ENCODE measurements around the gene PCSK2. TPM values are rescaled to one million over a fixed set of nuclear protein-coding genes. Genes with fewer than 3 reads are reported as not detected.

PCSK2 gene
- total RNA-seq, 1 donor from 2014 or later, result 28.7 TPM

DNA sequence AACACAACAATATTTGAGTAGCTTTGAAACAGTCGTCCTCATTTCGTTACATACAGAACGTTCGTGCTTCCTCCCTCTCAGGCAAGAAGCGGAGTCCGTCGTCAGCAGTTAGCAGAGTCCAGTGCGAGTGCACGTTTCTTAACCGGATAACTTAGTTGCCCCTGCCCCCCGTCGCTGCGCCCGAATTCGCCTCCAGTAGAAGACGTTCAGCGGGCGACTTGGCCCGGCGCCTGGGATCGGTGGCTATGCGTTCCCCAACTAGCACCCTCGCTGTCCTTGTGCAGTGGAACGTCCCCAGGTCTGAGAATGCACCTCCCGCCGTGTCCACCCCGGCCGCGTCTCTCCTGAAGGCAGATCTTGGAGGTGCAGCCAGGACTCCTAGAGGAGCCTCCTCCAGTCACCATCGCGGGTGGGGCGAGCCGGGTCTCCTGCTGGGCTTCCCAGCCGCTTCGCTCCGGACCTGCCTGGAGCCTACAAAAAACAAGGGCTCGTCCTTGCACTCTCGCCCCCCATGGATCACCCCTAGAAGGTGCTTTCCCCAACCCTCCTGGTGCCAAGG lies 910 bp upstream of the PCSK2 start:
- peak overlapping the region; percentile 92 for H3K27ac Mint-ChIP-seq (ENCODE audit: unreplicated experiment)
- no peaks in the 10 kb centered on the region for H3K36me3 Mint-ChIP-seq (ENCODE audit: unreplicated experiment)
- peaks cover 22% of the 10 kb centered on the region for H3K27me3 Mint-ChIP-seq (ENCODE audit: unreplicated experiment)
- H3K4me3 Mint-ChIP-seq (ENCODE audit: unreplicated experiment), result peak overlapping the region; percentile 95
- TF ChIP-seq, protein P1, sequence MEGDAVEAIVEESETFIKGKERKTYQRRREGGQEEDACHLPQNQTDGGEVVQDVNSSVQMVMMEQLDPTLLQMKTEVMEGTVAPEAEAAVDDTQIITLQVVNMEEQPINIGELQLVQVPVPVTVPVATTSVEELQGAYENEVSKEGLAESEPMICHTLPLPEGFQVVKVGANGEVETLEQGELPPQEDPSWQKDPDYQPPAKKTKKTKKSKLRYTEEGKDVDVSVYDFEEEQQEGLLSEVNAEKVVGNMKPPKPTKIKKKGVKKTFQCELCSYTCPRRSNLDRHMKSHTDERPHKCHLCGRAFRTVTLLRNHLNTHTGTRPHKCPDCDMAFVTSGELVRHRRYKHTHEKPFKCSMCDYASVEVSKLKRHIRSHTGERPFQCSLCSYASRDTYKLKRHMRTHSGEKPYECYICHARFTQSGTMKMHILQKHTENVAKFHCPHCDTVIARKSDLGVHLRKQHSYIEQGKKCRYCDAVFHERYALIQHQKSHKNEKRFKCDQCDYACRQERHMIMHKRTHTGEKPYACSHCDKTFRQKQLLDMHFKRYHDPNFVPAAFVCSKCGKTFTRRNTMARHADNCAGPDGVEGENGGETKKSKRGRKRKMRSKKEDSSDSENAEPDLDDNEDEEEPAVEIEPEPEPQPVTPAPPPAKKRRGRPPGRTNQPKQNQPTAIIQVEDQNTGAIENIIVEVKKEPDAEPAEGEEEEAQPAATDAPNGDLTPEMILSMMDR (IDR thresholded peaks at IDR 0.05; ENCODE audit: partially characterized antibody, unreplicated experiment), result no peak
- H3K9me3 Mint-ChIP-seq (ENCODE audit: unreplicated experiment), result peaks cover 8% of the 10 kb centered on the region
- peaks cover 10% of the 10 kb centered on the region for H3K4me1 Mint-ChIP-seq (ENCODE audit: low read depth, unreplicated experiment)
- peak; percentile 52 for DNase-seq

DNA sequence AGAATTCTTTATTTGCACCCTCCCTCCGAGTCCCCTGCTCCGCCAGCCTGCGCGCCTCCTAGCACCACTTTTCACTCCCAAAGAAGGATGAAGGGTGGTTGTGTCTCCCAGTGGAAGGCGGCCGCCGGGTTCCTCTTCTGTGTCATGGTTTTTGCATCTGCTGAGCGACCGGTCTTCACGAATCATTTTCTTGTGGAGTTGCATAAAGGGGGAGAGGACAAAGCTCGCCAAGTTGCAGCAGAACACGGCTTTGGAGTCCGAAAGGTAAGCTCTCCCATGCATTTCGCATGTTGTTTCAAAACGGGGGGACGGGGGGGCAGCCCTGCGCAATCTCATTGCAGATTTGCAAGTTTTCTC lies 357 bp downstream of the PCSK2 start:
- peaks cover 10% of the 10 kb centered on the region for H3K4me1 Mint-ChIP-seq (ENCODE audit: low read depth, unreplicated experiment)
- no peak for DNase-seq
- peak overlapping the region; percentile 56 for H3K27ac Mint-ChIP-seq (ENCODE audit: unreplicated experiment)
- H3K4me3 Mint-ChIP-seq (ENCODE audit: unreplicated experiment), result peak overlapping the region; percentile 94
- TF ChIP-seq, protein P1 (IDR thresholded peaks at IDR 0.05; ENCODE audit: partially characterized antibody, unreplicated experiment), result no peak
- peaks cover 8% of the 10 kb centered on the region for H3K9me3 Mint-ChIP-seq (ENCODE audit: unreplicated experiment)
- peaks cover 22% of the 10 kb centered on the region for H3K27me3 Mint-ChIP-seq (ENCODE audit: unreplicated experiment)
- no peaks in the 10 kb centered on the region for H3K36me3 Mint-ChIP-seq (ENCODE audit: unreplicated experiment)

DNA sequence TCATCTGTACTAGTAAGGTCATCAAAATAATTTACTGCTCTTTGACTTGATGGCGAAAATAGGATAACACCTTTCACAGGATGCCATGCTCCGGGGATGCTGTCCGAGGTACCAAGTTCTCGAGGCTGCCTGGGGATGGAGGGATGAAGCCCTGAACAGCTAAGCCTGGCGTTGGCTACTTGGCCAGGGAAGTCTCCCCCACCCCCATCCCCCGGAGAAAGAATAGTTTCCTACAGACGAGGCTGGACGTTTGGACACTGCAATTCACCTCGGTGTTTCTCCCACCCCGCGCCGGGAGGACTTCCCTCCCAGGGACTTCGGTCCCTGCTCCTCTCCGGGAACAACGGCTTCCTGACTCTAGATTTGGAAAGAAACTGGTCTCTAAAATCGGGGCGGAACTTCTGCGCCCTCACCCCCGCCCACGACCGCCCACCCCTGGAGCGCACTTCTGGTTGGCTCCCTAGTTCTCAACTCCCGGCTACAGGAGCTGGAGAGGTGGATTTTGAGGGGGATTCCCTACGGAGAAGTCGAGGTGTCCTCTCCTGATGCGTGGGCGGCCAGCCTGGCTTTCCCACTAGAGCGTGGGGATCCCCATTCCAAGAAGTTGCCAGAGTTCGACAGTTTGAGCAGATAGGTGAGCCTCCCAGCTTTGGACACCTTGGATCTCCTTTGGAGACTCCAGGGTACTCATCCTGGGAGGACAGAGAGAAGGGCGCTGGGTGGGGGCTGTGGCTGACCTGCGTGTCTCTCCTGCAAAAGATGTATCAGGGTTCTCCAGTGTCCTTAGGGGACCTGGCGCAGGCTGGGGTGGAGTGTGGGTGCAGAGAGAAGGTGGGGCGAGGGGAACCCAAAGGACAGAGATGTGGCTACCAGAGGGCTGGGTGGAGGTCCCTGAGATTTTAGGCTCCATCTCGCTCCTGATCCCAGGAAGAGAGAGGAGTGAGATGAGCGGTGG lies 1.1 kb downstream of the PCSK2 start:
- H3K4me1 Mint-ChIP-seq (ENCODE audit: low read depth, unreplicated experiment), result peaks cover 10% of the 10 kb centered on the region
- TF ChIP-seq, protein P1 (IDR thresholded peaks at IDR 0.05; ENCODE audit: partially characterized antibody, unreplicated experiment), result no peak
- peaks cover 8% of the 10 kb centered on the region for H3K9me3 Mint-ChIP-seq (ENCODE audit: unreplicated experiment)
- peak overlapping the region; percentile 56 for H3K27ac Mint-ChIP-seq (ENCODE audit: unreplicated experiment)
- H3K4me3 Mint-ChIP-seq (ENCODE audit: unreplicated experiment), result peak overlapping the region; percentile 94
- H3K27me3 Mint-ChIP-seq (ENCODE audit: unreplicated experiment), result peaks cover 21% of the 10 kb centered on the region
- DNase-seq, result peak; percentile 26
- no peaks in the 10 kb centered on the region for H3K36me3 Mint-ChIP-seq (ENCODE audit: unreplicated experiment)

- Mint-ChIP-seq H3K4me3 (ENCODE audit: unreplicated experiment) (peak overlapping the region; percentile 94), H3K36me3 (ENCODE audit: unreplicated experiment) (no peaks in the 10 kb centered on the region), H3K27me3 (ENCODE audit: unreplicated experiment) (peaks cover 20% of the 10 kb centered on the region), H3K27ac (ENCODE audit: unreplicated experiment) (no peak overlapping the region), H3K4me1 (ENCODE audit: low read depth, unreplicated experiment) (peaks cover 10% of the 10 kb centered on the region), H3K9me3 (ENCODE audit: unreplicated experiment) (peaks cover 8% of the 10 kb centered on the region)
- DNase-seq, result peak; percentile 56
- TF ChIP-seq, protein P1 (IDR thresholded peaks at IDR 0.05; ENCODE audit: partially characterized antibody, unreplicated experiment), result no peak
Measured at GRCh38 chr20:17228624-17229061, 1.8 kb downstream of the PCSK2 start.

DNA sequence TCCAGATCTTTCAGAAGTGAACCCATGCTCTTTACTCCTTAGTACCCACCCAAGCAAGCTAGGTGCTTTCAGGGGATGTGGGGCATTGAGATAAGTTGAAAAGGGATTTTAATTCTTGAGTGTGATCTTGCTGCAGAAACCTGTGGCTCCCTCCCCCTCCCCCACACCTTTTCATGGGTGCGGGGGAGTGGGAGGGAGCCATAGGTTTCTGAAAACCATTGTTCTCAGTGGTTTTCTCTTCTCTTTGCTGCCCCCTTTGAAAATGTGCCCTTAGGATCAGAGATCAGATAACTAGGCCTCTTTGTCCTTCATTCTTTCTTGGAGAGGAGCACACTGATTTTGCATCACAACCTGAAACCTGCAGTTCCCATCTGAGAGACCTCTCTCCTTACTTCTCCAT lies 2.4 kb downstream of the PCSK2 start:
- peak overlapping the region; percentile 94 for H3K4me3 Mint-ChIP-seq (ENCODE audit: unreplicated experiment)
- H3K4me1 Mint-ChIP-seq (ENCODE audit: low read depth, unreplicated experiment), result peaks cover 10% of the 10 kb centered on the region
- TF ChIP-seq, protein P1 (IDR thresholded peaks at IDR 0.05; ENCODE audit: partially characterized antibody, unreplicated experiment), result no peak
- no peaks in the 10 kb centered on the region for H3K36me3 Mint-ChIP-seq (ENCODE audit: unreplicated experiment)
- no peak for DNase-seq
- no peak overlapping the region for H3K27ac Mint-ChIP-seq (ENCODE audit: unreplicated experiment)
- H3K9me3 Mint-ChIP-seq (ENCODE audit: unreplicated experiment), result peaks cover 8% of the 10 kb centered on the region
- peaks cover 20% of the 10 kb centered on the region for H3K27me3 Mint-ChIP-seq (ENCODE audit: unreplicated experiment)

Data from glutamatergic neuron (in vitro differentiated cells).